ENCODE data around the gene CARHSP1.

GRCh38 chr16:8848939-8849391, 19.8 kb downstream of the CARHSP1 start:
- TF ChIP-seq, protein P1, sequence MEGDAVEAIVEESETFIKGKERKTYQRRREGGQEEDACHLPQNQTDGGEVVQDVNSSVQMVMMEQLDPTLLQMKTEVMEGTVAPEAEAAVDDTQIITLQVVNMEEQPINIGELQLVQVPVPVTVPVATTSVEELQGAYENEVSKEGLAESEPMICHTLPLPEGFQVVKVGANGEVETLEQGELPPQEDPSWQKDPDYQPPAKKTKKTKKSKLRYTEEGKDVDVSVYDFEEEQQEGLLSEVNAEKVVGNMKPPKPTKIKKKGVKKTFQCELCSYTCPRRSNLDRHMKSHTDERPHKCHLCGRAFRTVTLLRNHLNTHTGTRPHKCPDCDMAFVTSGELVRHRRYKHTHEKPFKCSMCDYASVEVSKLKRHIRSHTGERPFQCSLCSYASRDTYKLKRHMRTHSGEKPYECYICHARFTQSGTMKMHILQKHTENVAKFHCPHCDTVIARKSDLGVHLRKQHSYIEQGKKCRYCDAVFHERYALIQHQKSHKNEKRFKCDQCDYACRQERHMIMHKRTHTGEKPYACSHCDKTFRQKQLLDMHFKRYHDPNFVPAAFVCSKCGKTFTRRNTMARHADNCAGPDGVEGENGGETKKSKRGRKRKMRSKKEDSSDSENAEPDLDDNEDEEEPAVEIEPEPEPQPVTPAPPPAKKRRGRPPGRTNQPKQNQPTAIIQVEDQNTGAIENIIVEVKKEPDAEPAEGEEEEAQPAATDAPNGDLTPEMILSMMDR (IDR thresholded peaks at IDR 0.05; ENCODE audit: insufficient read depth, low read length) = no peak
- TF ChIP-seq GABPA (IDR thresholded peaks at IDR 0.05; ENCODE audit: low read depth) (no peak), POLR2AphosphoS5 (IDR thresholded peaks at IDR 0.05; ENCODE audit: low read depth) (no peak), SPI1 (IDR thresholded peaks at IDR 0.05; ENCODE audit: borderline replicate concordance, low read depth) (no peak)
- TF ChIP-seq, protein P2, sequence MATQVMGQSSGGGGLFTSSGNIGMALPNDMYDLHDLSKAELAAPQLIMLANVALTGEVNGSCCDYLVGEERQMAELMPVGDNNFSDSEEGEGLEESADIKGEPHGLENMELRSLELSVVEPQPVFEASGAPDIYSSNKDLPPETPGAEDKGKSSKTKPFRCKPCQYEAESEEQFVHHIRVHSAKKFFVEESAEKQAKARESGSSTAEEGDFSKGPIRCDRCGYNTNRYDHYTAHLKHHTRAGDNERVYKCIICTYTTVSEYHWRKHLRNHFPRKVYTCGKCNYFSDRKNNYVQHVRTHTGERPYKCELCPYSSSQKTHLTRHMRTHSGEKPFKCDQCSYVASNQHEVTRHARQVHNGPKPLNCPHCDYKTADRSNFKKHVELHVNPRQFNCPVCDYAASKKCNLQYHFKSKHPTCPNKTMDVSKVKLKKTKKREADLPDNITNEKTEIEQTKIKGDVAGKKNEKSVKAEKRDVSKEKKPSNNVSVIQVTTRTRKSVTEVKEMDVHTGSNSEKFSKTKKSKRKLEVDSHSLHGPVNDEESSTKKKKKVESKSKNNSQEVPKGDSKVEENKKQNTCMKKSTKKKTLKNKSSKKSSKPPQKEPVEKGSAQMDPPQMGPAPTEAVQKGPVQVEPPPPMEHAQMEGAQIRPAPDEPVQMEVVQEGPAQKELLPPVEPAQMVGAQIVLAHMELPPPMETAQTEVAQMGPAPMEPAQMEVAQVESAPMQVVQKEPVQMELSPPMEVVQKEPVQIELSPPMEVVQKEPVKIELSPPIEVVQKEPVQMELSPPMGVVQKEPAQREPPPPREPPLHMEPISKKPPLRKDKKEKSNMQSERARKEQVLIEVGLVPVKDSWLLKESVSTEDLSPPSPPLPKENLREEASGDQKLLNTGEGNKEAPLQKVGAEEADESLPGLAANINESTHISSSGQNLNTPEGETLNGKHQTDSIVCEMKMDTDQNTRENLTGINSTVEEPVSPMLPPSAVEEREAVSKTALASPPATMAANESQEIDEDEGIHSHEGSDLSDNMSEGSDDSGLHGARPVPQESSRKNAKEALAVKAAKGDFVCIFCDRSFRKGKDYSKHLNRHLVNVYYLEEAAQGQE (IDR thresholded peaks at IDR 0.05; ENCODE audit: insufficient replicate concordance, low read depth) = no peak

Measured in HL-60 (cell line).